GM15510 (cell line): ENCODE measurements around the gene MED22.
A peak's percentile ranks its signal among the peaks of the same experiment; 100 is the strongest.

Experiments
- POLR2A ChIP-seq: IDR thresholded peaks from 3 replicates; pipeline ENCODE4 v1.6.1; 2011; ENCODE audit warnings: borderline replicate concordance; ENCODE audit not compliant: insufficient read length; ENCODE audit errors: extremely low read depth

Gene MED22

DNA sequence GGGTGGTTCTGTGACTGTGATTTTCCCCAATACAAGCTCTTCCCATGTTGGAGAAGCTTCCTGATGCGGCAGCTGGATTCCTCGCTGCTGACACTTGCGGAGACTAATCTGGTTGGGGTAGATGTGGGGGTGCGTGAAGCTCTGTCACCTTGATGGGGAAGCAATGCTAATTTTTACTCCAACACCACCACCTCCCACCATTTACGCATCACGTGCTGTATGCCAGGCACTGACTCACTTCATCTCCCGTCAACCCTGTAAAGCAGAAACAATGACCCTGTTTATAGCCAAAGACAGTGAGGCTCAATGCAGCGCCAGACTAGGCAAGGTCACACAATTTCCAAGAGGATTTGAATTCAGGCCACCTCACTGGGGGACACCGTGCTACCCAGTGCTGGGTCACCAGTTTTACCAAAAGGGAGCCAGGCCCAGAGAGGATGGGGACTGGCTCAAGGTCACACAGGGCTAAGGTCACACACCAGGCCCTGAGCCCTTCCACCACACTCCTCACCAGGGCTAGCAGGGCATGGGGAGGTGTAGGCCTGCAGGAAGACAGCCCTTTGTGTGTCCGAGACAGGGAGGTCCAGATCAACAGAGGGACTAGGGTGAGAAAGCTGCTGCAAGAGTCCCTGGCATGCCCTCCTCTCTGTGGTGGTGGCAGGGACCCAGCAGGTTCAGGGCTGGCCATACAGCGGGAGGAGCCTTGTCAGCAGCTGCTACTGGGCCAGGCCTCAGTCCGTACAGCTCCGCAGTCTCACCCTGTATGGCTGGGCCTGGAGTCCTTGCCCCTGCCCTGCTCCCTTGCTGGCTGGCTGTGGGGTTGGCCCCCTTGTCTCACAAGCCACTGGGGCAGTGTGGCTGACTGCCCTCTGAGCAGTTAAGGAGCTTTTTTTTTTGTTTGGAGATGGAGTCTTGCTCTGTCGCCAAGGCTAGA, 31.5 kb upstream of the MED22 start:
- TF ChIP-seq POLR2A = no peak

GRCh38 chr9:133378408-133378962, 30.6 kb upstream of the MED22 start:
- no peak for TF ChIP-seq POLR2A

DNA sequence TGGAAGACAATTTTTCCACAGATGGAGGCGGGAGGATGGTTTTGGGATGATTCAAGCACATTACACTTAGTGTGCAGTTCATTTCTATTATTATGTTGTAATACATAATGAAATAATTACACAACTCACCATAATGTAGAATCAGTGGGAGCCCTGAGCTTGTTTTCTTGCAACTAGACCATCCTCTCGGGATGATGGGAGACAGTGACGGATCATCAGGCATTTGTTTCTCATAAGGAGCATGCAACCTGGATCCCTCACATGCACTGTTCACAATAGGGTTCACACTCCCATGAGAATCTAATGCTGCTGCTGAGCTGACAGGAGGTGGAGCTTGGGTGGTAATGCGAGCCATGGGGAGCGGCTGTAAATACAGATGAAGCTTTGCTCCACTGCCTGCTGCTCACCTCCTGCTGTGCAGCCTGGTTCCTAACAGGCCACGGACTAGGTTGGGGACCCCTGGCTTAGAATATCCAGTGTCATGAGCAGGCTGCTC, 29.8 kb upstream of the MED22 start:
- no peak for TF ChIP-seq POLR2A

- TF ChIP-seq POLR2A = peak; percentile 92
These were observed 28.1 kb upstream of the MED22 start, which contains the start of the genes STKLD1 and SURF4 for GRCh38 chr9:133375724-133376654. TSS of gene STKLD1 (plus strand) at chr9:133376366. CDS start at chr9:133376474, 108 bp downstream. TSS of gene SURF4 (minus strand) at chr9:133376060. CDS start at chr9:133375969, 91 bp downstream.

DNA sequence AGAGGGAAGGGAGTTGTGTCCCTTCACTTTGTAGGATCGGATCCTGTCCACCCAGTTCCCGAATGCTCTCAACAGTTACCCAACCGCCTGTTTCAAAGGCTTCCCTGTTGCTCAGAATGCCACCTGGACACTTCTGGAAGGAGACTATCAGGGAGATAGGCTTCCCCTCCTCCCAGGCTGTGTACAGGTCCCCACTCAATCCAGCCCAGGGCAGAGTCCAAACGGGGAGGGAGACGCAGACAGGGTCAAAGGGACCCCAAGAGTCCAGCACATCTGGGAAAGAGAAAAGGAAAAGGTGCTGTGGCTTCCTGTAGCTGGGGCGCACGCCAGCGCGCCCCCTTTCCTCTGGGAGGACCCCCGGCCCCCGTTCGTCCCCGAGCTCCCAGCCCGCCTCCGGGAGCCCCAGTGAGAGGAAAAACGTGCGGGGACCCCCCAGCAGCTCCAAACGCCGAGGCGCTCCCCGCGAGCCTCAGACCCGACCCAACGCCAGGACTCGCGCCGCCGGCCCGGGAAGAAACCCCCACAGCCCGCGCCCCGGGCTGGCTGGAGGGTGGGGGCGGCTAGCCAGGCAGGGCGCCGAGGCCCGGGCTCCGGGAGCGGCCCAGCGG, 27.3 kb upstream of the MED22 start:
- no peak for TF ChIP-seq POLR2A

- no peak for TF ChIP-seq POLR2A
These were observed 26.7 kb upstream of the MED22 start for GRCh38 chr9:133374612-133375115.

DNA sequence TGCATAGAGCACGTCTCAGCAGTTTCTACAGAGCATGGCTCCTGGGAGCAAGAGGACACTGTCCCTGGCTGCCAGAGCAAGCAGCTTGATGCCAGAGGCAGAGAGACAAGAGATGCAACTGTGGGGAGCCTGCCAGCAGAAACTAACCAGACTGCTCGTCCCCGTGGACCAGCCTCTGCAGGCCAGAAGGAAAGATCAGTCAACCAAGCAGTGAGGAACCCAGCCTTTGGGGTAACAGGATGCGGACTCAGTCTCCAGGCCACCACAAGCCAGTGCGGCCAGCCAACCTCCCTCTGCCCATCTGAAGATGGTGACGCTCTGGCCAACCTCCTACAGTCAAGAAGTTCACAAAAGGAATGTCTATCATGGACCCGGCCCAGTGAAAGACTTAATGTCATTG, 24.2 kb upstream of the MED22 start:
- TF ChIP-seq POLR2A = no peak

GRCh38 chr9:133371261-133371711, 23.4 kb upstream of the MED22 start:
- no peak for TF ChIP-seq POLR2A

- TF ChIP-seq POLR2A = no peak
These were observed 22.8 kb upstream of the MED22 start for GRCh38 chr9:133370685-133371084.

DNA sequence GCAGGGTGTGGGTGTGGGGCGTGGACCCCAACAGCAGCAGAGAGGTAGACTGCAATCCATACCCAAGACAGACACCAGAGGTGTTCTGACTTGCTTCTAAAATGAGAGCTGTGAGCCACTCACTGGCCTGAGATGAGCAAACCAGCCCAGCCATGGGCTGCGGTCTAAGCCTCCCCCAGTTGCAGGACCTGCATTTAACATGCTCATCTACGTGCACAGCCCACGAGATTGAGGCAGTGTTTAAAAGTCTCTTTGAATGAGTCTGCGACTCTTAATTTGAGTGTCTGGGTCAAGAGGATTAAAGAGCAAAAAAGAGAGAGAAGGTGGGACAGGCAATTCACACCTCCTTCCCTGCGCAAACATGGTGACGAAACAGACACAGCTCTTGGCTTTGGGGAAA, 22.0 kb upstream of the MED22 start:
- no peak for TF ChIP-seq POLR2A

DNA sequence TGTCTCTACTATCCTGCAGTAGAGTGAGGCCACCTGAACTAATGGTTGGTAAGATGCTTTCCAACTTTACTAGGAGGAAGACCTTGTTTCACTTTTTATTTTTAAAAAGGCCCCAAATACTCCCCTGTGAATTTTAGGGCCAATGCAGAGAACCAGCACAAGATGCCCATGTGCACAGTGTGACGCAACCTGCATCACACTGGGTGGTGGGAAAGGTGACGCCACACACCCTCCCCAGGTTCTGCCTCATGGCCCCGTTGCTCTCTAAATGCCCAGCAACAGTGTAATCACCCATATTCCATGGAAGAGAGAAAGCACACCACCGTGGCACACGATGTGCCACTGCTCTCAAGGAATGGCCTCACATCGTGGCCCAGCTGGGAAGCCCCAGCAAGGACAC, 21.5 kb upstream of the MED22 start:
- TF ChIP-seq POLR2A = no peak

DNA sequence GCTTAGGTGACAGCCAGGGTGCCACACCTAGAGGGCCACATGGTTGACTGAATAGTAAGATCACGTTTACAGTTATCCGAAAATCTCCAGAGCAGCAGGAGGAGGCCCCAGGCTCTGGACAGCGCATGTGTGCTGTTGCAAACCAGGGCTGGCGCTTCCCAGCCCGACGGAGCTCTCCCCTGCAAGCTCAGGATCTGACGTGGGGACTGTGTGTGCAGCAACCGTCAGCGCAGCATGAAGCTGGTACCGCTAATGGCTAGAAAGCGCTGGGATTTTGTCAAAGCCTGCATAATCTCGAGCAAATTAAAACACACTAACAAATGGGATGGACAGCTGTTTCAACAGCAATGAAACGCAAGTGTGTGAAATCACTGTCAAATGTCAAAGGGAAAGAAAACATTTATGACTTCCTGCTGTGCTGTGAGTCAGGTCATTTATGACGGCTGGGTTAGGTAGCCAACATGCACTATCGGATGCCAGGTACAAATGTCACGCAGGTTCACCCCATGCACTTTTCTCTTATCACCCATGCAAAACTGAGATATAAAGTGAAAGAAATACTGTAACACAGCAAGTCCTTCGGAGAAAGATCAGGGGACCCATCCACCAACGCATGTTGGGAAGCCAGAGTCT, 20.4 kb upstream of the MED22 start:
- TF ChIP-seq POLR2A = no peak

GRCh38 chr9:133367778-133368177, 19.8 kb upstream of the MED22 start:
- no peak for TF ChIP-seq POLR2A
